ENCODE measurements around the gene ASB1.

DNA sequence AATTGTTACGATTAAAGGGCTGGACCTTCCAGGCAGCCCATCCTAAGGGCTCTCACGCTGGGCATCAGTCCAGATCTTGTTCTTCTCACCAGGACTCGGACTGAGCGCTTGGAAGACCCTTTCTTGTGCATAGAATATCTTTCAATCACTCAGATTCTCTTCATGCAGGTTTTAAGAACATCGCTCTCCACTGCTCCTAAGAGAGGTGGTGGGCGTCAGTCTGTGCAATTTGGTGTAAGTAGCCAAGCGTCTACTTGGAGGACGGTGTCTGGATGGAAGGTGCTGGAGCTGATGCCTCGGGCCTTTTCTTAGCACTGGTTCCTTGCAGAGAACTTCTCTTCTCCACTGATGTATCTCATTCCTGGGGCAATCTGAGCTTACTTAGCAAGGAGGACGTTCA lies 68.7 kb downstream of the ASB1 start:
- TF ChIP-seq POLR2AphosphoS5 (IDR thresholded peaks at IDR 0.05; ENCODE audit: low read depth, low read length) (no peak), POLR2A (IDR thresholded peaks at IDR 0.05; ENCODE audit: low read depth, low read length) (no peak)

All from GM12892 (cell line).